H54 (cell line): ENCODE measurements around the gene RIPOR3.
"Not testable (repeated sequence)": the region's sequence is repeated elsewhere in the genome, so short reads cannot be mapped to it uniquely, and the experiment has no call there.

Source experiments
- DNase-seq: peaks from one replicate; pipeline ENCODE4 v3.0.0; 2011; ENCODE audit warnings: low spot score, mixed read lengths; ENCODE audit not compliant: insufficient read length
- FAIRE-seq: peaks from 3 replicates; lab custom pipeline; 2011; peaks lifted over from hg19 to GRCh38; lab: Jason Lieb, UNC
- POLR2A ChIP-seq: IDR thresholded peaks from 2 replicates; pipeline ENCODE4 v1.6.1; 2011; ENCODE audit warnings: low read depth, mild to moderate bottlenecking, low read length

RIPOR3 gene

GRCh38 chr20:50655311-50655880 is 35.9 kb downstream of the RIPOR3 start:
- DNase-seq = no peak
- FAIRE-seq = no peak
- TF ChIP-seq POLR2A = no peak

- FAIRE-seq (no peak), DNase-seq (no peak)
- no peak for TF ChIP-seq POLR2A
Observed at GRCh38 chr20:50654904-50655303, 36.4 kb downstream of the RIPOR3 start.

GRCh38 chr20:50652702-50653294 is 38.5 kb downstream of the RIPOR3 start:
- DNase-seq = no peak
- no peak for TF ChIP-seq POLR2A
- FAIRE-seq = no peak

- no peak for DNase-seq
- no peak for FAIRE-seq
- no peak for TF ChIP-seq POLR2A
Observed at GRCh38 chr20:50651676-50652075, 39.7 kb downstream of the RIPOR3 start.

- no peak for TF ChIP-seq POLR2A
- DNase-seq (no peak), FAIRE-seq (no peak)
Observed at GRCh38 chr20:50649590-50649989, 41.8 kb downstream of the RIPOR3 start.

GRCh38 chr20:50648651-50649050 is 42.7 kb downstream of the RIPOR3 start:
- FAIRE-seq (no peak), DNase-seq (no peak)
- no peak for TF ChIP-seq POLR2A

GRCh38 chr20:50646483-50646996 is 44.8 kb downstream of the RIPOR3 start:
- TF ChIP-seq POLR2A = no peak
- FAIRE-seq = no peak
- DNase-seq = no peak

- peak; percentile 90 for FAIRE-seq
- peak; percentile 94 for DNase-seq
- TF ChIP-seq POLR2A = 0 out of 2 replicates have a peak, but pooled peaks have one; percentile 12
Observed at GRCh38 chr20:50645253-50646068, 45.9 kb downstream of the RIPOR3 start.

- DNase-seq (no peak), FAIRE-seq (no peak)
- no peak for TF ChIP-seq POLR2A
Observed at GRCh38 chr20:50642288-50642803, 49.0 kb downstream of the RIPOR3 start.

GRCh38 chr20:50641625-50642287 is 49.6 kb downstream of the RIPOR3 start:
- FAIRE-seq, DNase-seq: not testable (repeated sequence)

- not testable (repeated sequence) for FAIRE-seq, DNase-seq
Observed at GRCh38 chr20:50639971-50640711, 51.2 kb downstream of the RIPOR3 start.

GRCh38 chr20:50638015-50638847 is 53.1 kb downstream of the RIPOR3 start:
- DNase-seq = not testable (repeated sequence)

More at GRCh38 chr20:50638015-50638847, 53.1 kb downstream of the RIPOR3 start:
- FAIRE-seq = not testable (repeated sequence)
